ENCODE data around the gene CUEDC2.

DNA sequence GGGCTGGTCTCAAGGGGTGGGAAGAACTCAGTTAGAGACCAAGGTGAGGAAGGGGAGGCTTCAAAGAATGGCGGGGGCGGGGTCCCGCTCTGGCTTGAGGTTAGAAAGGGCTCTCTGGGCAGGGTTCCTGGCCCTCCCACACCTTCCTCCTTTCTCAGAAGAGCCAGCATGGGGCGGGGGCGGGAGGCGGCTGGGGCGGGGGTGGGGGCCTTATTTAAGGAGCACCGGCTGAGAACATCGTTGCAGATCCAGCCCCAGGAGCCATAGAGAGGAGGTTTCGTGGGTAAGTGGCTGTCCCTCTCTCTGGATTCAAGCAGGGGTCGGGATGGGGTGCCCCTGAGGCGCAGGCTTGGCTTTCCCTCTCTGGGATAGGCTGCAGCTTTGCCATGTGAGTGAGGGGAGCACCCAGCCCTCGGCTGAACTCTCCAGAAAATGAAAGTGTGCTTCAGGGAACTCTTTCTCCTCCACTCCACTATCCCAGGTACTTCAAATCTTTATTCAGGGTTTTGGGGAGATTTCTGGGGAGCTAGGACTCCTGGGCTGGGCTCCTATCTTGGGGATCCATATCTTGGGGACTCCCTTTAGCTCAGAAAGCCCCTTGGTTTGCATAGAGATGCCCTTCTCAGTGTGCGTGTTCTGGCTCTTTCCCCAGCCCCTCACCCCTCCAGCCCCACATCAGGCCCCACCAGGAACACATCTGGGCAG is 3.3 kb upstream of the CUEDC2 start:
- no peak for TF ChIP-seq EZH2 (IDR thresholded peaks at IDR 0.05; ENCODE audit: borderline replicate concordance, low read length)
- TF ChIP-seq, protein P1, sequence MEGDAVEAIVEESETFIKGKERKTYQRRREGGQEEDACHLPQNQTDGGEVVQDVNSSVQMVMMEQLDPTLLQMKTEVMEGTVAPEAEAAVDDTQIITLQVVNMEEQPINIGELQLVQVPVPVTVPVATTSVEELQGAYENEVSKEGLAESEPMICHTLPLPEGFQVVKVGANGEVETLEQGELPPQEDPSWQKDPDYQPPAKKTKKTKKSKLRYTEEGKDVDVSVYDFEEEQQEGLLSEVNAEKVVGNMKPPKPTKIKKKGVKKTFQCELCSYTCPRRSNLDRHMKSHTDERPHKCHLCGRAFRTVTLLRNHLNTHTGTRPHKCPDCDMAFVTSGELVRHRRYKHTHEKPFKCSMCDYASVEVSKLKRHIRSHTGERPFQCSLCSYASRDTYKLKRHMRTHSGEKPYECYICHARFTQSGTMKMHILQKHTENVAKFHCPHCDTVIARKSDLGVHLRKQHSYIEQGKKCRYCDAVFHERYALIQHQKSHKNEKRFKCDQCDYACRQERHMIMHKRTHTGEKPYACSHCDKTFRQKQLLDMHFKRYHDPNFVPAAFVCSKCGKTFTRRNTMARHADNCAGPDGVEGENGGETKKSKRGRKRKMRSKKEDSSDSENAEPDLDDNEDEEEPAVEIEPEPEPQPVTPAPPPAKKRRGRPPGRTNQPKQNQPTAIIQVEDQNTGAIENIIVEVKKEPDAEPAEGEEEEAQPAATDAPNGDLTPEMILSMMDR (IDR thresholded peaks at IDR 0.05; ENCODE audit: low read length) = no peak
